Measurements from ENCODE around the gene EPB41. TPM values are rescaled to one million over a fixed set of nuclear protein-coding genes. Genes with fewer than 3 reads are reported as not detected.
"Not testable (repeated sequence)": the region's sequence is repeated elsewhere in the genome, so short reads cannot be mapped to it uniquely, and the experiment has no call there.

Gene EPB41
- total RNA-seq, 1 experiment from 2014 or later = 0.11 TPM

DNA sequence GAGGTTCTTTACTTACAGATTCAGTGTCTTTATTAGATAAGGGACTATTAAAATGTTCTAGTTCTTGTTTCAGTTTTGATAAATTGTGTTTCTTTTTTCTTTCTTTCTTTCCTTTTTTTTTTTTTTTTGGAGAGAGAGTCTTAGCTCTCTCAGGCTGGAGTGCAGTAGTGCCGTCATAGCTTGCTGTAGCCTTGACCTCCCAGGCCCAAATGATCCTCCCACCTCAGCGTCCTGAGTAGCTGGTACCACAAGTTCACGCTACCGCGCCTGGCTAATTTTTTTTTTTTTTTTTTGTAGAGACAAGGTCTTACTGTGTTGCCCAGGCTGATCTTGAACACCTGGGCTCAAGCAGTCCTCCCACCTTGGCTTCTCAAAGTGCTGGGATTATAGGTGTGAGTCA lies 132.8 kb downstream of the EPB41 start:
- DNase-seq (ENCODE audit: low read depth) = no peak

- DNase-seq (ENCODE audit: low read depth) = no peak
These were observed 135.8 kb downstream of the EPB41 start for GRCh38 chr1:29050166-29050565.

- no peak for DNase-seq (ENCODE audit: low read depth)
These were observed 137.7 kb downstream of the EPB41 start for GRCh38 chr1:29052100-29052499.

- no peak for DNase-seq (ENCODE audit: low read depth)
These were observed 138.6 kb downstream of the EPB41 start for GRCh38 chr1:29052941-29053340.

DNA sequence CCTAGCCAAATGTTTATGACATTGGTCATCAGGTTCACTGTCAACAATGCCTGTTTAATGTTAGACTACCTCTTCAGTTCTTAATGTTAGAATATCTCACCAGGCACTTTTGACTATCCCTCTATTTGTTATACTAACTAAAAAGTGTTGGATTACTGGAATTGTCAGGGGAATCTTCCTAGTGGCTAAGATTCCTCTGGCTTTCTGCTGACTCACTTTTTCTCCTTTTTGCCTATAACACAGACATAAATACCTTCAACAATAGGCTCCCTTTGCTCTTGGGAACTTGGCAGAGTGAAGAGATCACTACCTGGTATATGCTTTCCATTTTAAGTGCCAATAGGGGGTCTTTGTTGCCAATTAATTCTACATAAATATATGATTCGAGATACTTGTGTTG lies 140.8 kb downstream of the EPB41 start:
- DNase-seq (ENCODE audit: low read depth) = no peak

DNA sequence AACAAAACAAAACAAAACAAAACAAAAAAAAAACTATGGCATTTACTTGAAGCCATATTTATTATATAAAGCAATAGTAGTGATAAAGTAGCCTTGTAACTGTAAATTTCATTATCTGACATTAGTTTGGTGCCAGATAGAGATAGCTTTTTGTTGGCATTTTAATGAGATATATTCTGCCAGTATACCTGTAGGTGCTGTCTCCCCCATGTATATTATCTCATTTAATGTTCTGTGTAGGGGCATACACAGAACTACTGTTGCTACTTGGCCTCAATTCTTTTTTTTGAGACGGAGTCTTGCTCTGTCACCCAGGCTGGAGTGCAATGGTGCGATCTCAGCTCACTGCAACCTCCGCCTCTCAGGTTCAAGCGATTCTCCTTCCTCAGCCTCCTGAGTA lies 141.9 kb downstream of the EPB41 start:
- no peak for DNase-seq (ENCODE audit: low read depth)

- DNase-seq (ENCODE audit: low read depth) = no peak
These were observed 143.3 kb downstream of the EPB41 start for GRCh38 chr1:29057700-29058099.

GRCh38 chr1:29062157-29062942 lies 148.0 kb downstream of the EPB41 start:
- DNase-seq (ENCODE audit: low read depth) = no peak

DNA sequence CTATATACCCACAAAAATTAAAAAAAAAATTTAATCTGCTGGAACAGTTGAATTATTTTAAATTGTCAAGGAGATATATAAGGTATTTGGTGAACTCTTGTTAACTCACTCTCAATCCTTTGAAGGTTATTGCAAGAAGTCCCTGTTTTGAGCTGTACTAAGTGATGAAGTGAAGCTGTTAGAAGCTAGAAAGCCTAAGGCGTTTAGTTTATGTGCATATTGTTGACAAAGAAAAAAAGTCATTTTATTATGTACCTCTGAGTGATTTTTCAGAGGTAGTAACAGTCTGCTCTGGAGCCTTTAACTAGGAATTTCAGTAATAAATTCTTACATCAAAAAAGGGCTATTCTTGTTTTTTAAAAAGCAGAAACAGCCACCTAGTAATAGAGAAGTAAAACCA lies 149.7 kb downstream of the EPB41 start:
- no peak for DNase-seq (ENCODE audit: low read depth)

DNA sequence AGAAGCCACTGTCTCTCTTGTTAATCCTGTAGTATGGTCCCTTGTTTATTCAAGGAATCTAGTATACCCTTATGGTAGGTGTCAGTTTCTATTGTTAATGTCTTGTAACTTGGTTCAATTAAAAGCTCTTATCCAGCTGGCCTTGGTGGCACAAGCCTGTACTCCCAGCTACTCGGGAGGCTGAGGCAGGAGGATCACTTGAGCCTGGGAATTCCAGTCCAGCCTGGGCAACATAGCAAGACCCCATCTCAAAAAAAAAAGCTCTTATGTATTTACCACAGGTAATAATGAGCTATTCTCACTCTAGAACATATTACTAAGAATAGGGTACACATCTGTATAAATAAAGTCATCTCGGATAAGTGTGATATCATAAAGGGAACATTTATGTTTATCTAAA lies 162.8 kb downstream of the EPB41 start:
- no peak for DNase-seq (ENCODE audit: low read depth)

DNA sequence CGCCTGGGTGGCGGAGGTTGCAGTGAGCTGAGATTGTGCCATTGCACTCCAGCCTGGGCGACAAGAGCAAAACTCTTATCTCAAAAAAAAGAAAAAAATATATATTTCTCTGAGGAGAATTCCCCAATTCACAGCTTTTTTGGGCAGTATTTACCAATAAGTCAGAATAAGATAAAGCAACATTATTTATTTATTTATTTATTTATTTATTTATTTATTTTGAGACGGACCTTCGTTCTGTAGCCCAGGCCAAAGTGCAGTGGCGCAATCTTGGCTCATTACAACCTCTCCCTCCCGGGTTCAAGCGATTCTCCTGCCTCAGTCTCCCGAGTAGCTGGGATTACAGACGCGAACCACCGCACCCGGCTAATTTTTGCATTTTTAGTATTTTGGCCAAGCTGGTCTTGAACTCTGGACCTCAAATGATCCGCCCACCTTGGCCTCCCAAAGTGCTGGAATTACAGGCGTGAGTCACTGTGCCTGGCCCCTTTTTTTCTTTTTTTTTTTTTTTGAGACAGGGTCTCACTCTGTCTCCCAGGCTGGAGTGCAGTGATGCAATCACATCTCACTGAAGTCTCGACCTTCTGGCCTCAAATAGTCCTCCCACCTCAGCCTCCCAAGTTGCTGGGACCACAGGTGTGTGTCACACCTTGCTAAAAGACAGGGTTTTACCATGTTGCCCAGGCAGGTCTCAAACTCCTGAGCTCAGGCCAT lies 165.7 kb downstream of the EPB41 start:
- DNase-seq (ENCODE audit: low read depth) = not testable (repeated sequence)

DNA sequence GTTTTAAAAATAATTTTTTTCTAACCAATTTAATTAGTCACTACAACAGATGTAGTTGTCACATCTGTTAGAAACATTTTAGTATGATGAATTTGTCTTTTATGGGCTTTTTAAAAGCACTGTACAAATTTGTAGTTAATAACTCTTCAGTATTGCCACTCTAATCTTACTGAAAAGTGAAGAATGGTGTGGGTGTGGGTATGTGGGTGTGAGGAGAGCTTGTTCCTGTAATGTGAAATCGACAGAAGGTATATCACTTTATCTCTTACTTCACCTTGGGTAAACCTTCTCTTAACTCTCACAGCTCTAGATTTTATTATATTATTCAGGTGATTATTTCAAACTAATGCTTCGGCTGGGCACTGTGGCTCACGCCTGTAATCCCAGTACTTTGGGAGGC lies 166.8 kb downstream of the EPB41 start:
- no peak for DNase-seq (ENCODE audit: low read depth)

GRCh38 chr1:29082519-29082918 lies 168.2 kb downstream of the EPB41 start:
- DNase-seq (ENCODE audit: low read depth) = no peak

DNA sequence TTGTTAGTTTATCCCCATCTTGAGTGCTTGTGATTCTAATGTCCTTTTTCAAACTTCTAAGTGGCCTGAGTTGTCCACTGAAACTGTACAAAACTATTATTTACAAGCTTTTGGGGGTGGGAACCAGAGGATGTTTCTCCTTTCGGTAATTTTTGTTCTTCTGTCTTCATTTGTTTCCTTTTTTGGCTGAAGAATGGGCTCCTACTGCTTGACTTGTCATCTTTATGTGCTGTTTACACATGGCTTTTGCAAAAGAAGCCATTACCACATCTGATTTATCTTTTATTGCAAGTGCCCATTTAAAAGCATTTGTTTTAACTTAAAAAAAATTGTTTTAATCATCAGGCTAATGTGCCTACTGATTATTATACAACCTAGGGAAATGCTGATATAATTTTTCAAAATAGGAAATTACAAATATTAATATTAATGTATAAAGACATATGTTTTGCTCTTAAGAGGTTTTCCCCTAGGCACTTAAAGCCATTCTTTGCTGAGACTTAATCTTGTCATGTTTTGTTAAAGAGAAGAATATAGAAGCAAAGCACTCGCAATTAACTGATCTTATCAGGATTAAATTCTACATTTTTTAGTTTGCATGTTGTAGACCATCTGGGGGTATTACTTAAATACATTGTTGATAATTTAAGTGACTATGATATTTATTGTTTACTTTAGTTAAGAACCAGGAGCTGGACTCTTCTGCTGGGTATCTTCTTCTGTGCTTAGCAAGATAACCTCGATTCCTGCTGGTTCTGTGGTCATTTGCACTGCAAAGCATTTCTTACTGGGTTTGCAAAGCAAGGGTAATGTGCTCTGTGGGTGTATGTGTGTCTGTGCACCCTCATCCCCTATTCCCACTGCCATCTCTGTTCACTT lies 169.2 kb downstream of the EPB41 start:
- no peak for DNase-seq (ENCODE audit: low read depth)

DNA sequence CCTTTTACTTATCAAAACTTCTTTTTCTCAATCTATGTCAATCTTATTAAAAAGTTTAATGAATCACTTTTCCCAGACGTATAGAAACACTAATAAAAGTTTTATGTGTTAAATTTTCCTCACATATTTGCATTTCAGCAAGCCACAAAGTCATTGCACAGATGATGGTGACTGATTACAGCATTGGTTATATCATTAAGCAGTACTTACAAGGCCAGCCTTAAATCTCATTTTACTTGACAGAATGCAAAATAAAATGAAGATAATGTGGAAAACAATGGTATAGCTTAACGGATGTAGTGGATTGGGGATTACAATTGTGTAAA lies 169.8 kb downstream of the EPB41 start:
- no peak for DNase-seq (ENCODE audit: low read depth)

GRCh38 chr1:29090937-29091618 lies 176.7 kb downstream of the EPB41 start:
- DNase-seq (ENCODE audit: low read depth) = no peak

DNA sequence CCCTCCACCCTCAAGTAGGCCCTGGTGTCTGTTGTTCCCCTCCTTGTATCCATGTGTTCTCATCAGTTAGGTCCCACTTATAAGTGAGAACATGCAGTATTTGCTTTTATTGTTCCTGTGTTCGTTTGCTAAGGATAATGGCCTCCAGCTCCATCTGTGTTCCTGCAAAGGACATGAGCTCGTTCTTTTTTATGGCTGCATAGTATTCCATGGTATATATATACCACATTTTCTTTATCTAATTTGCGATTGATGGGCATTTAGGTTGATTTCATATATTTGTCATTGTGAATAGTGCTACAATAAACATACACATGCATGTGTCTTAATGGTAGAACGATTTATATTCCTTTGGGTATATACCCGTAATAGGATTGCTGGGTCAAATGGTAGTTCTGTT lies 178.3 kb downstream of the EPB41 start:
- DNase-seq (ENCODE audit: low read depth) = not testable (repeated sequence)

- no peak for DNase-seq (ENCODE audit: low read depth)
These were observed 180.1 kb downstream of the EPB41 start for GRCh38 chr1:29094433-29094832.

DNA sequence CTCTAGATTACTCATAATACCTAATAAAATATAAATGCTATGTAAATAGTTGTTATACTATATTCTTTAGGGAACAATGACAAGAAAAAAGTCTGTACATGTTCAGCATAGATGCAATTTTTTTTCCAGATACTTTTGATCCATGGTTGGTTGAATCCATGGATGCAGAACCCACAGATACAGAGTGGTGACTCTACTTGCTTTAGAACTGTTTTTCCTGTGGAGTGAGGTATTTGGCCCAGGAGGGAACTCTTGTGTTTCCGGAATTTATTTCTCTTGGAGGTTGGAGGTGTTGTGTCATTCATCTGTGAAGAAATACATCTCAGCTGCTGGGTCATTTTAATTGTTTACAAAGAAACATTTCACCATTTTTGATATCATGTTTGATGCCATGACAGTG lies 180.6 kb downstream of the EPB41 start:
- DNase-seq (ENCODE audit: low read depth) = no peak

DNA sequence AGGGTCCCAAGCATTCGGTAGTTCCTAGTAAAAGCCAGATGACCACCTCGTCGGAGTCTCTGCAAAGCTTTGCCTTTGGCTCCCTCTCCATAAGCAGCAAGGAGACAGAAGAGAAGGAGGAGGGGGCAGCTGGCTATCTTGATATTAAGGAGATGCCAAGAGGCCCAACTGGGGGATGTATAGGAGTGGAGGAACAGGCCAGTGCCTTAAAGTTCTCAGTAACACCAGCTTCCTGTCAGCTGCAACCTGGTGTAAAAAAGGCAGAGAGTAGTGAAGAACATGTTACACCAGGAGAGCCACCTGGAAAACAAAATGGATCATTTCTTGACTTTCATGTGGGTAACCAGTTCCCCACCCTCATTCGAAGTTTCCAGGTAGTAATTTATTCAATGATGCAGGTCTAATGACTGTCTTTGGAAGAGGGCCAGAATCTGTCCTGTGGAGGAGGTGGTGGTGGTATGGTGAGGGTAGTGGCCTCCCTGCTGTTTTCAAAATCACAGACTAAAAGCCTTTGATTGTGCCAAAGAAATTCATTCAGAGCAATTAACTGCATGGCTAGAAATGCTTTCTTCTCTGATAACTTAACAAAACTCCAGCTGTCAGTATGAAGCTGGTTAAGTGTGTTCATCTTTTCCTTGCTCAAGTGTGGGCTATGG lies 182.0 kb downstream of the EPB41 start:
- no peak for DNase-seq (ENCODE audit: low read depth)

GRCh38 chr1:29099286-29099685 lies 184.9 kb downstream of the EPB41 start:
- DNase-seq (ENCODE audit: low read depth) = no peak
